RCC 7860 (cell line): Measurements from ENCODE around the gene SCYGR6.

ENCODE experiments used
- DNase-seq: peaks from one replicate; pipeline ENCODE4 v3.0.0-alpha.2; 2015; ENCODE audit warnings: low spot score
- FAIRE-seq: peaks from 2 replicates; lab custom pipeline; 2012; peaks lifted over from hg19 to GRCh38; lab: Jason Lieb, UNC

The SCYGR6 gene

DNA sequence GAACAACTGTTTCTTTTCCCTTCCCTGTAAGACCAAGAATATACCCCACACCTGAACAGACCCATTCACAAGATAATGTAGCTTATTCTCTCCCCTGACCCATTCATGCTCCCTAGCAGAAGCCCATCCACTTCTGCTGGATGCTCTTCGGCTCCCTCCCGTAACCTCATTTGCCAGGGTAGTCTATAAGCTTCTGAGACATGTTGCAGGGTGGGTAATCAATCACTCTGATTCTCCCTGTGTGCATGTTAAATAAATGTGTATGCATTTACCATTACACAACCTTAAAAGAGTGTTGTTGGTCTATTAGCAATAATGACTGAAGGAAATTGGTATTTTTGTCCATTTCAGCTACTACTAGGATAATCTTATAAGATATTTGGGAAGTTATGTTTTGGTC, 8.1 kb downstream of the SCYGR6 start:
- DNase-seq (no peak), FAIRE-seq (no peak)

DNA sequence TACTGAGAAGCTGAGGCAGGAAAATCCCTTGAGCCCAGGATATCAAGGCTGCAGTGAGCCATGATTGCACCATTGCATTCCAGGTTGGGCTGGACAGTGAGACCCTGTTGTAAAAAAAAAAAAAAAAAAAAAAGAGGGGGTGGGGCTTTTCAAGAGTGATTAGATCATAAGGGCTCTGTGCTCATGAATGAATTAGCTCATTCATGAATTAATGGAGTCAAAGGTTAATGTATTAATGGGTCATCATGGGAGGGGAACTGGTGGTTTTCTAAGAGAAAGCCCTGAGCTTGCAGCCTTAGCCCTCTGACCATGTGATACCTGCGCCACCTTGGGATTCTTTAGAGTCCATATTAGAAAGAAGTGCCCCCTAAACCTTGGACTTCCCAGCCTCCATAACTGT, 11.3 kb downstream of the SCYGR6 start:
- DNase-seq (no peak), FAIRE-seq (no peak)

DNA sequence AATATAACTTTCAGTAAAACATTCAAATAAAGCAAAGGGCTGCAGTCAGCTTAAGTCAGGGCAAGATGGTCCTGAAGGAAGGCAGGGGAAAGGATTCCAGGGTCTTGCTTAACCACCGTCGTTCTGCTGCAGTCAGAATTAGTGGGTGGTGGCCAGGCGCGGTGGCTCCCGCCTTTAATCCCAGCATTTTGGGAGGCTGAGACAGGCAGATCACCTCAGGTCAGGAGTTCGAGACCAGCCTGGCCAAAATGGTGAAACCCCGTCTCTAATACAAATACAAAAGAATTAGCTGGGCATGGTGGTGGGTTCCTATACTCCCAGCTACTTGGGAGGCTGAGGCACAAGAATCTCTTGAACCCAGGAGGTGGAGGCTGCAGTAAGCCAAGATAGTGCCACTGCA, 13.6 kb downstream of the SCYGR6 start:
- DNase-seq (no peak), FAIRE-seq (no peak)

DNA sequence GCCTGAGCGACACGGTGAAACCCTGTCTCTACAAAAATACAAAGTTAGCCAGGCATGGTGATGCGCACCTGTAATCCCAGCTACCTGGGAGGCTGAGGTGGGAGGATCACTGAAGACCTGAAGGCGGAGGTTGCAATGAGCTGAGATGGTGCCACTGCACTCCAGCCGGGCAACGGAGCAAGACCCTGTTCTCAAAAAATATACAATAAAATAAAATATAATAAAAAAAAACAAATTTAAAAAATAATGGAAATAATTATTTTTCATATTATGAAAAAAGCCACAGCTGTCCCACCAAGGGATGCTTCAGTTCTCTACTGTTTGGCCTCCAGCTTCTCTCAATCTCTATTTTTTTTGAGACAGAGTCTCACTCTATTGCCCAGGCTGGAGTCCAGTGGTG, 17.2 kb downstream of the SCYGR6 start:
- FAIRE-seq (no peak), DNase-seq (no peak)

DNA sequence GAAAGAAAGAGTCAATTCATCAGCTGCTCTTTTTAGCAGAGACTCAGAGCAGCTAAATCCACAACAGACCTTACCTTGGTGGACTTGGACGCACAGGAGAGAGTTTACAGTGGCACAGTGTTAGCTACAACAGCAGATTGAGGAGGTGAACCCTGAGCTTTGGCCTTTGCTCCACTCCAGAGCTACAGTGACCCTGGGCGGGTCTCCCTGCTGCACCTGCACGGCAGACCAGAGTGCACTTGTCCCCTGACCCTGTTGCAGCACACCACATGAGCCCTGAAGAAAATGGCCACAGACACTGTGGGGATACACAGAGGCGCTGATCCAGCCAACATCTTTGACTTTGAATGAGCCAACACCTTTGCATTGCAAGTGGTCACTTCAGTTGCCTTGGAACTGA, 17.7 kb downstream of the SCYGR6 start:
- DNase-seq (no peak), FAIRE-seq (no peak)

DNA sequence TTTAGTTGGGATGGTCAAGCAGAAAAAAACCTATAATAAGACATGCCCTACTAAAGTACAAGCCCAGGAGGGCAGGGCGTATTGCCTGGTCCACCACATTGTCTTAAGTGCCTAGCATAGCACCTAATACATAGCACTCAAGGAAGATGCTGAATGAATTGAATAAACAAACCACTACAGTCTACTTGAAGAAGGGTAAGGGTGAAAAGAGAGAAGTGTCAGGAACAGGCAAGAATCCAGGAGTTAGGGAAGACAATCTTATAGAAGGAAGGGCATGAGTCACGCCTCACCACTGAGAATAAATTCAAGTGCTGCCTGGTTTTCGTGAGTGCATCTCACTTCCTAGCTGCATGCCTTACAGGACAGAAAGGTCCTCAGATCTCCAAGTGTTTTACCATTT, 20.6 kb downstream of the SCYGR6 start:
- FAIRE-seq (no peak), DNase-seq (no peak)

DNA sequence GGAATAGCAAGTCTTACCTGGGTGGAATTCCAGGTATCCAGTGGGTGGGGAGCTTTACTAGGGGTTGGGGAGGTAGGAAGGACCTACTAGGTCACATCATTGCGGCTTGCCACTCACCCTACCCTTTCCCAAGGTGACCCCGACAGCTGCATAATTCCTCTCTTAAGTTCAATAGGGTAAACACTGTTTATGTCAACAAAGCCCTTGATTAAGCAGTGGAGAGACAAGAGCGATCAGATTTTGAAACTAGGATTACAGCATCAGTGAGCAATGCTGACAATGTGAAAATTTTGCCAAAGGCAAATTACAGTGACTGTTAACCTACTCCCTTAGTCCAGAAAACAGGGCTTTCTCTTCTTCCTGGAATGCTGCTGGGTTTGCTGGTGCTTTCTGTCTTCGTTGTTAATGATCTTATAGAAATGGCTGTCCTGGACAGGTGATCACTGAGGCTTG, 21.3 kb downstream of the SCYGR6 start:
- DNase-seq (no peak), FAIRE-seq (no peak)

DNA sequence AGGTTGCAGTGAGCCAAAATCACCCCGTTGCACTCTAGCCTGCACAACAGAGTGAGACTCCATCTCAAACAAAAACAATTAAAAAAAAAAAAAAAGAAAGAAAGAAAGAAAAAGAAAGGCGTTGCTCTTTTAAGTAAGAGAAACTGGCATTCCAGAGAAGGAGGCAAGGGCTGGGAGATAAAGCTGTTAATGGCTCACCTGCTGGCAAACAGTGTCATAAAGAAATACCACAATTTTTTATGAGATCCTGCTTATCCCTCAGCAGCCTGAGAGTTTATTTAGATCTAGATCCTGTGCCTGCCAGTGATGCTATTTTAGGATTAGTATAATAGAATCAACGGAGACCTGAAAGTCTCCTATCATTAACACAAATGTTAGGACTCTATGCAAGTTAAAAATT, 23.0 kb downstream of the SCYGR6 start:
- DNase-seq (no peak), FAIRE-seq (no peak)

DNA sequence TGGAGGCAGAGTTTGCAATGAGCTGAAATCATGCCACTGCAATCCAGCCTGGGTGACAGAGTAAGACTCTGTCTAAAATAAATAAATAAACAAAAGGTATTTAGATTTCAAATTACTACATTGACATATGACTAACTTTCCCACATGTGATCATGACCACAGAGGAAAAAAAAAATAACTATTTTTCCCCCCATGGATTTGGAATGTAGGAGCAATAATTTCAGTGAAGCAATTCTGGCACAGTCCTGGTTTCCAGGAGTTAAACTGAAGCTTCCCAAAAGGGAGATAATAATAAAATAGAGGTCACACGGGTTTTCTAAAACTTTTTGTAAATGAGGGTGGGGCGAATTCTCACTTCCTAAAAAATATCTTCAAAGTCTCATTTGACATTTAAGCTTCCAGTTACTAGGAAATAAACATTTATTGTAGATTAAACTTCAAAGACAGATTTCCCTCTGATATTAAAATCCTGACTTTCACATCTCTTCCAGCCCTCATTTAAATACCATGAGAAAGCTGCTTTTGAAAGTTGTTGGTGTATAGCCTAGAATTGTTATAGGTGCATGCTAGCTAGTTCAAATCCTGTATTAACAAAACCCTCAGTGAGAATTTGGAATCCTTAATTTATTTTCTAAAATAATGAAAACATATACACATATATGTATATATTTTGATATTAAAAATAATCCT, 27.4 kb downstream of the SCYGR6 start:
- DNase-seq: no peak
- no peak for FAIRE-seq

DNA sequence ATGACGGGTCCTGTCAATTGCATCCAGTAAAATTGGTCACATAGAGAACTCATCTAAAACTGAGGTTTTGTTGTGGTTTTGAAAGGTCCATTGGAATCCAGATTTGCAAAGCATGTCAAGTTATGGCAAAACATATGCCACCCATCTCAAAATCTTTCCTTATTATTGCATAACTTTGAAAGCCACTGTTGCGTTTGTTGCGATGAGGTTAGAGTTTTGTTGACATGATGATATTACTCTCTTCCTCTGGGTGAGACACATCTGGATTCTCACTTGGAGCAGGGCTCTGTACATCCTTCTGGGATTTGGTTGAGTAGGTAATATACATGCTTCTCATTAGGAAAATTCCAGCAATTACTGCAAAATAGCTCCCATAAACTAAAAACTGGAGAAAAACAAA, 37.4 kb downstream of the SCYGR6 start:
- FAIRE-seq (no peak), DNase-seq (no peak)

DNA sequence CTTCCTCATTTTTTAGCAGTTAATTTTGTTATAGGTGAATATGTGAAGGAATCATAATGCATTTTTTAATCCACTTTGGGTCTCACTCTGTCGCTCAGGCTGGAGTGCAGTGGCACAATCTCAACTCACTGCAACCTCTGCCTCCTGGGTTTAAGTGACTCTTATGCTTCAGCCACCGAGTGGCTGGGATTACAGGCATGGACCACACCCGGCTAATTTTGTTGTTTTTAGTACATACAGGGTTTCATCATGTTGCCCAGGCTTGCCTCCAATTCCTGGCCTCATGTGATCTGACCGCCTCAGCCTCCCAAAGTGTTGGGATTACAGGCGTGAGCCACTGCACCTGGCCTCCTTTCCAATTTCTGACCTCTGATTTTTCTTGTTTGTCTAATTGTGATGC, 40.3 kb downstream of the SCYGR6 start:
- FAIRE-seq (no peak), DNase-seq (no peak)

DNA sequence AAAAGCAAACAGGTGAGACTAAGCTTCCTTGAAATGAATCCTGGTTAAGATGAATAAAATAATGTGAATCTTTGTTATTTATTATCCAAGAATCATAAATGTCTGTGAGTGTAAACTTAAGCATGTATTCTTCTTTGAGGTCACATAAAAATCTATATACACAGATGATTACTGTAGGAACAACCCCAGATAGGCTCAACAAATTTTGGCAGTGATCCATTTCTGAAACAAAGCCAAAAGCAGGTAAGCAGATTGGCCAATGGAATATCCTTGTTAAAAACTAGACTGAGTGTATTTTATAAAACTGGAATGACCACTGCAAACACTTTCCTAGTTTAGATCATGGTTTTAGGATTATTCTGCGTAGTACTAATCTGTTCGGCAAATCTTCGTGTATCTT, 46.6 kb downstream of the SCYGR6 start:
- DNase-seq (no peak), FAIRE-seq (no peak)

DNA sequence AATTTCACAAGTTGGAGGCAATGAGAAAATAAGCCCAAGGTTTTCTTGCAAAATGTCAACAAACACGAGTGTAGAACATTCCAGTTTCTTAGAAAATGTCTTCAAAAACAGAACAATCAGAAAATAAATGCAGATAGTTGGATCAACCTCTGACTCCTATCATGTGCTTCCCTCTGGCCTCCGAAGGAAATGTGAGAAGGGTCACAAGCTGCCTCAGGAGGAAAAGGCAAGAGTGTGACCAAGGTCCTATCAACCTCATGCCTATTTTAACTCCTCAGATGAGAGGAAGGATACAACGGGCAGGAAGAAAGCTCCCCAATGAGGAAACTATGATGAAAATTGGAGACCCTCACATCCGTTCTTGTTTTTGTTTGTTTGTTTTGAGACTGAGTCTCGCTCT, 50.1 kb downstream of the SCYGR6 start:
- DNase-seq (no peak), FAIRE-seq (no peak)
